A673 (cell line): Measurements from ENCODE around the gene ZNF695. TPM values are rescaled to one million over a fixed set of nuclear protein-coding genes. Genes with fewer than 3 reads are reported as not detected.
A peak's percentile ranks its signal among the peaks of the same experiment; 100 is the strongest.

ENCODE experiments used
- Bru-seq: library from RNA; stranded (reverse); fragments of 400-500 nt; gene quantifications from one replicate; lab custom pipeline; 2021; lab: Mats Ljungman, UMichigan
- BruChase-seq, 2 experiments: library from RNA; stranded (reverse); fragments of 400-500 nt; gene quantifications; one replicate each; lab custom pipeline; 2021; lab: Mats Ljungman, UMichigan
- BruUV-seq: library from RNA; stranded (reverse); fragments of 400-500 nt; replicated peaks from 2 replicates; lab custom pipeline; 2021; lab: Mats Ljungman, UMichigan
- CTCF ChIA-PET: fragments of 300-600 bp; sonication (Branson Sonifier 250); formaldehyde crosslinking; loops from one replicate; lab custom pipeline; 2022; ENCODE audit warnings: antibody characterized with exemption; lab: Charles Lee
- POLR2A ChIA-PET: fragments of 300-600 bp; sonication (Branson Sonifier 250); formaldehyde crosslinking; loops from one replicate; lab custom pipeline; 2022; ENCODE audit warnings: antibody characterized with exemption; ENCODE audit not compliant: low non-redundant PET; lab: Charles Lee
- DNase-seq: peaks from one replicate; pipeline ENCODE4 v3.0.0-alpha.2; 2015; ENCODE audit warnings: low spot score
- H3K27ac ChIP-seq: fragments of 200-600 bp; sonication (generic); 2 replicates; pipeline ENCODE4 v1.5.1; 2016; ENCODE audit warnings: mixed run types, low read depth, mild to moderate bottlenecking, mixed read lengths, antibody characterized with exemption, low read length; ENCODE audit not compliant: poor library complexity, severe bottlenecking
- H3K27me3 ChIP-seq: fragments of 200-600 bp; sonication (generic); replicated peaks from 2 replicates; pipeline ENCODE4 v1.6.1; 2017; ENCODE audit warnings: mixed run types, low read depth, mild to moderate bottlenecking, mixed read lengths, antibody characterized with exemption, low read length; ENCODE audit not compliant: insufficient read depth, poor library complexity
- H3K36me3 ChIP-seq: fragments of 200-600 bp; sonication (generic); 2 replicates; pipeline ENCODE4 v1.6.1; 2016; ENCODE audit warnings: mixed run types, mild to moderate bottlenecking, mixed read lengths, antibody characterized with exemption, low read length; ENCODE audit not compliant: insufficient read depth, poor library complexity, severe bottlenecking
- H3K4me1 ChIP-seq: fragments of 200-600 bp; sonication (generic); 2 replicates; pipeline ENCODE4 v1.6.1; 2017; ENCODE audit warnings: mixed run types, mild to moderate bottlenecking, mixed read lengths, antibody characterized with exemption, low read length; ENCODE audit not compliant: insufficient read depth, poor library complexity, severe bottlenecking
- H3K4me3 ChIP-seq: fragments of 200-600 bp; sonication (generic); 2 replicates; pipeline ENCODE4 v1.5.1; 2016; ENCODE audit warnings: low read depth, mixed run types, mild to moderate bottlenecking, mixed read lengths, low read length; ENCODE audit not compliant: poor library complexity, severe bottlenecking
- H3K9me3 ChIP-seq: fragments of 200-600 bp; sonication (generic); 2 replicates; pipeline ENCODE4 v1.6.1; 2016; ENCODE audit warnings: mixed run types, low read depth, mild to moderate bottlenecking, mixed read lengths, antibody characterized with exemption, low read length; ENCODE audit not compliant: poor library complexity, severe bottlenecking
- EZH2 ChIP-seq: fragments of 200-600 bp; sonication (generic); IDR thresholded peaks from 2 replicates; pipeline ENCODE4 v1.6.1; 2017; ENCODE audit warnings: borderline replicate concordance, low read depth, mild to moderate bottlenecking, mixed read lengths, antibody characterized with exemption, low read length; ENCODE audit not compliant: poor library complexity, severe bottlenecking
- intact Hi-C: fragments of 100-400 bp; cut with micrococcal nuclease; formaldehyde crosslinking; loops from one replicate; pipeline ENCODE4 v1.10.0; 2022; ENCODE audit not compliant: unreplicated experiment
- long read RNA-seq: library from polyadenylated mRNA; stranded (forward); transcript quantifications from one replicate; pipeline ENCODE4 v2.0.0, GENCODE V29; 2022
- total RNA-seq: library from RNA; stranded (reverse); gene quantifications from 2 replicates; pipeline ENCODE4 v1.2.3, GENCODE V29; 2021
- TF ChIP-seq, protein P1 (sequence below): fragments of 300-800, 200-600 bp; sonication (generic); conservative IDR thresholded peaks from 2 replicates; pipeline ENCODE4 v1.5.1; 2017; ENCODE audit warnings: low read depth, mild to moderate bottlenecking, antibody characterized with exemption, low read length, moderate library complexity, mixed read lengths

ZNF695 gene
- total RNA-seq (14.1 and 15.9 TPM in 2 replicates), Bru-seq, nascent RNA (percentile 75 among the genes with signal in this experiment), BruChase-seq, experiment 1, labeled RNA remaining after a 2-hour chase (percentile 77 among the genes with signal in this experiment), BruChase-seq, experiment 2, labeled RNA remaining after a 6-hour chase (percentile 73 among the genes with signal in this experiment)
- long read RNA-seq, partial matches to known transcripts, result 3 of 7 reads
- long read RNA-seq, other reads (novel, unspliced or antisense), result 2 of 7 reads

DNA sequence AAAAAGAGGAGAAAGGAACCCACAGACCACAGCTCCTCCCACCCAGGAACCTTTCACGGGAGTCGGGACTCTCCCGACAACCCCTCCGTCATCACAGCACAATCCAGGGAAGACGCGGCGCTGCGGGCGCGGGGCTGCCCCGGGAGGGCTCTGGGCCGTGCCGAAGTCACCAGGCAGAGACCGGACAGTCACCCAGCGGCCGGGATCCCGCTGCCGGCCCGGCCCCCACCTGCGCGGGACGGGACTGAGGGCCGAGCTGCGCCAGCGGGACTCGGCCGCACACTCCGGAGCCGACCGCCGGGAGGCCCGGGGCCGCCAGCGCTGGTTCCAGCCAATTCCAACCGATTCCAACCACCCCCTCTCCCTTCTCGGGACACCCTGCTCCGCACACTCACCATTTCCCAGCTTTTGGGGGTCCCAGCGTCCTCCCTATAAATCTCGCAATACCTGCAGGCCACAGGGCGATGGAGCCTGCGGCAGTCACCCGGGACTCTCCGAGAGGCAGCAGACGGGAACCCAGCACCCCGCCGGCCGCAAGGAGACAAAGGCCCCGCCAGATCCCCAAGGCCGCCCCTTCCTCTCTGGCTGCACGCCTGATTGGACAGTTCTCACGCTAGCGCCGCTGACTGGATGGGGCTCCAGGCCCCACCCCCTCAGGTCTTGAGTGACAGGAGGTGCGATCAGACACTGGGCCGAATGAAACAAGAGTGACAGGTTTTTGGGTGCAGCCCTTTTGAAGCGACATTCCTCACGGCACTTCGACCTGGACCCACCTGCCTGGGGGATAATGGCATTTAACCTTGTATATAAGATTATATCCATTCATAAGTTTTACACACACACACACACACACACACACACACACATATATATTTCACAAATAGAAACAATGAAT, at the start of gene ZNF695:
ZNF695 (minus strand) TSS at position 547 of the 895 bp plus-strand sequence; CDS start at position 398, 149 bp downstream.
- Histone ChIP-seq H3K27ac (peak within 1 kb of the TSS; percentile 84), H3K27me3 (no peaks in the 10 kb centered on the region), H3K4me3 (peak within 1 kb of the TSS; percentile 89), H3K9me3 (peaks cover 20% of the 10 kb centered on the region), H3K36me3 (peaks cover 16% of the 10 kb centered on the region), H3K4me1 (no peaks in the 10 kb centered on the region)
- DNase-seq, result peak; percentile 99
- TSS peak; percentile 55 for BruUV-seq
- ChIA-PET CTCF (interaction anchor here (0.6 kb wide), 1 partner anchor 76 kb away, joined by 6 read pairs; no protein-coding TSS in a partner anchor), POLR2A (interaction anchor here (0.7 kb wide), 1 partner anchor 187 kb away, joined by 13 read pairs; no protein-coding TSS in a partner anchor)
- TF ChIP-seq, protein P1, sequence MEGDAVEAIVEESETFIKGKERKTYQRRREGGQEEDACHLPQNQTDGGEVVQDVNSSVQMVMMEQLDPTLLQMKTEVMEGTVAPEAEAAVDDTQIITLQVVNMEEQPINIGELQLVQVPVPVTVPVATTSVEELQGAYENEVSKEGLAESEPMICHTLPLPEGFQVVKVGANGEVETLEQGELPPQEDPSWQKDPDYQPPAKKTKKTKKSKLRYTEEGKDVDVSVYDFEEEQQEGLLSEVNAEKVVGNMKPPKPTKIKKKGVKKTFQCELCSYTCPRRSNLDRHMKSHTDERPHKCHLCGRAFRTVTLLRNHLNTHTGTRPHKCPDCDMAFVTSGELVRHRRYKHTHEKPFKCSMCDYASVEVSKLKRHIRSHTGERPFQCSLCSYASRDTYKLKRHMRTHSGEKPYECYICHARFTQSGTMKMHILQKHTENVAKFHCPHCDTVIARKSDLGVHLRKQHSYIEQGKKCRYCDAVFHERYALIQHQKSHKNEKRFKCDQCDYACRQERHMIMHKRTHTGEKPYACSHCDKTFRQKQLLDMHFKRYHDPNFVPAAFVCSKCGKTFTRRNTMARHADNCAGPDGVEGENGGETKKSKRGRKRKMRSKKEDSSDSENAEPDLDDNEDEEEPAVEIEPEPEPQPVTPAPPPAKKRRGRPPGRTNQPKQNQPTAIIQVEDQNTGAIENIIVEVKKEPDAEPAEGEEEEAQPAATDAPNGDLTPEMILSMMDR, result no peak
- no peak for TF ChIP-seq EZH2
- intact Hi-C loops, result no loop called here

DNA sequence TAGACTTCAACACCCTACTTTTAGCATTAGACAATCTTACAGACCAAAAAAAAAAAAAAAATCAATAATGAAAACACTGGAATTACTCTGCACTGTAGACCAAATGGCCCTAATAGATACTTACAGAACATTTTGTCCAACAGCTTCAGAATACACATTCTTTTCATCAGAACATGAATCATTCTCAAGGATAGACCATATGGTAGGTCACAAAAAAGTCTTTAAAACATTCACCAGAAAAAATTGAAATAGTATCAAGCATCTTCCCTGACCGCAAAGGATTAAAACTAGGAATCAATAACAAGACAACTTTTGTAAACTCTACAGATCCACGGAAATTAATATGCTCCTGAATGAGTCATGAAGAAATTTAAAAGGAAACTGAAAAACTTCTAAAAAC, 48.2 kb upstream of the ZNF695 start:
- no peak overlapping the region for H3K4me3 ChIP-seq
- no peak for TF ChIP-seq EZH2
- TF ChIP-seq, protein P1, result no peak
- ChIA-PET POLR2A (no interaction called here), CTCF (no interaction called here)
- no peak for DNase-seq
- no TSS peak for BruUV-seq
- H3K27me3 ChIP-seq, result no peaks in the 10 kb centered on the region
- H3K4me1 ChIP-seq, result no peaks in the 10 kb centered on the region
- peaks cover 52% of the 10 kb centered on the region for H3K9me3 ChIP-seq
- intact Hi-C loops, result no loop called here
- no peaks in the 10 kb centered on the region for H3K36me3 ChIP-seq
- H3K27ac ChIP-seq, result no peak overlapping the region

DNA sequence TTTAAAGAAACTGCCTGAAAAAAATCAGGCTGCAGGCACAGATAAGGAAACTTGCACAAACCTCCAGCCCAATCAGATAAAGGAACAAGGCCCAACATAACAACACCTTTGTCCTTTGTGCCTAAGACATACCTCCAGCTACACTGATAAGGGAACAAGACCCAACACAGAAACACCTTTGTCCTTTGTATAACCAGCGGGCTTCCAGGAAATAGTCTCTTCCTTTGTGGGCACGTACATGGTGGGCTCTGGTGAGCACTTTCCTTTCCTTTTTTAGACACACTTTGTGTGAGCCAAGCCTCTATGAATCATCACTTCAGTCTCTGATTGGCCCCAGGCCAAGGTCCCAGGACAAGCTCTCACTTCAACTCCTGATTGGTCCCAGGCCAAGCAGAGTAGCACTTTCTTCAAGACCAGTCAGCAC, 47.1 kb upstream of the ZNF695 start:
- no TSS peak for BruUV-seq
- POLR2A ChIA-PET, result no interaction called here
- CTCF ChIA-PET, result no interaction called here
- intact Hi-C loops, result no loop called here
- no peak for TF ChIP-seq EZH2
- TF ChIP-seq, protein P1, result no peak
- peaks cover 46% of the 10 kb centered on the region for H3K9me3 ChIP-seq
- H3K27me3 ChIP-seq, result no peaks in the 10 kb centered on the region
- DNase-seq, result no peak
- H3K4me3 ChIP-seq, result no peak overlapping the region
- no peaks in the 10 kb centered on the region for H3K4me1 ChIP-seq
- H3K27ac ChIP-seq, result no peak overlapping the region
- no peaks in the 10 kb centered on the region for H3K36me3 ChIP-seq
